RPMI8226 (cell line): Measurements from ENCODE around the gene GABRR3.
A peak's percentile ranks its signal among the peaks of the same experiment; 100 is the strongest.

Experiments
- DNase-seq: peaks from one replicate; pipeline ENCODE4 v3.0.0-alpha.2; 2015

Gene GABRR3

GRCh38 chr3:98035208-98035607 lies at the start of gene GABRR3:
Gene GABRR3, minus strand, starts transcription at chr3:98035315. Its CDS starts 328 bp downstream, at chr3:98034987.
- no peak for DNase-seq

- DNase-seq: no peak
These were observed 38.4 kb upstream of the GABRR3 start for GRCh38 chr3:98073486-98073885.

- no peak for DNase-seq
These were observed 35.7 kb upstream of the GABRR3 start for GRCh38 chr3:98070840-98071239.

GRCh38 chr3:98068824-98069223 lies 33.7 kb upstream of the GABRR3 start:
- DNase-seq: no peak

- DNase-seq: no peak
These were observed 23.3 kb upstream of the GABRR3 start for GRCh38 chr3:98058244-98058960.

GRCh38 chr3:98057631-98058030 lies 22.5 kb upstream of the GABRR3 start:
- no peak for DNase-seq

GRCh38 chr3:98056035-98056434 lies 20.9 kb upstream of the GABRR3 start:
- DNase-seq: no peak

GRCh38 chr3:98049271-98049670 lies 14.2 kb upstream of the GABRR3 start:
- DNase-seq: no peak

- no peak for DNase-seq
These were observed 13.5 kb upstream of the GABRR3 start for GRCh38 chr3:98048586-98048985.

- DNase-seq: no peak
These were observed 6.2 kb upstream of the GABRR3 start for GRCh38 chr3:98041350-98041749.

- peak; percentile 74 for DNase-seq
These were observed 4.4 kb upstream of the GABRR3 start for GRCh38 chr3:98039322-98040024.

- DNase-seq: no peak
These were observed 3.8 kb upstream of the GABRR3 start for GRCh38 chr3:98038876-98039275.

GRCh38 chr3:98038286-98038685 lies 3.2 kb upstream of the GABRR3 start:
- no peak for DNase-seq

GRCh38 chr3:98034486-98034885 lies 629 bp downstream of the GABRR3 start:
- DNase-seq: no peak

GRCh38 chr3:98034036-98034435 lies 1.1 kb downstream of the GABRR3 start:
- DNase-seq: no peak

- DNase-seq: no peak
These were observed 2.2 kb downstream of the GABRR3 start for GRCh38 chr3:98032904-98033303.

- DNase-seq: no peak
These were observed 2.9 kb downstream of the GABRR3 start for GRCh38 chr3:98032265-98032664.

GRCh38 chr3:98029083-98029482 lies 6.0 kb downstream of the GABRR3 start:
- no peak for DNase-seq

- peak; percentile 27 for DNase-seq
These were observed 8.0 kb downstream of the GABRR3 start for GRCh38 chr3:98027085-98027446.

- DNase-seq: no peak
These were observed 8.6 kb downstream of the GABRR3 start for GRCh38 chr3:98026425-98027084.

GRCh38 chr3:98025392-98025945 lies 9.6 kb downstream of the GABRR3 start:
- no peak for DNase-seq

GRCh38 chr3:98022978-98023820 lies 11.9 kb downstream of the GABRR3 start:
- DNase-seq: peak; percentile 84
